ENCODE measurements around the gene STK32A. TPM values are rescaled to one million over a fixed set of nuclear protein-coding genes. Genes with fewer than 3 reads are reported as not detected.

STK32A gene
- total RNA-seq, 1 experiment from 2014 or later: not detected

GRCh38 chr5:147332658-147333057, 97.8 kb downstream of the STK32A start:
- intact Hi-C loops (cut with micrococcal nuclease; ENCODE audit: unreplicated experiment): no loop called here
- Histone ChIP-seq H3K9me3 (ENCODE audit: control insufficient read depth, insufficient read depth, low read depth, low read length) (no peaks in the 10 kb centered on the region), H3K4me3 (ENCODE audit: low read depth in 2 of 2, low read length in 2 of 2) (no peak overlapping the region), H3K27ac (ENCODE audit: low read length) (no peak overlapping the region), H3K4me1 (ENCODE audit: control insufficient read depth, insufficient read depth, low read length) (no peaks in the 10 kb centered on the region), H3K36me3 (ENCODE audit: control insufficient read depth, insufficient read depth, low read length) (no peaks in the 10 kb centered on the region), H3K27me3 (ENCODE audit: control insufficient read depth, insufficient read depth, low read length) (no peaks in the 10 kb centered on the region)
- ATAC-seq (no peak), DNase-seq (ENCODE audit: low read depth, low spot score) (no peak)
- ChIA-PET CTCF (no interaction called here), POLR2A (no interaction called here)
- no TSS peak for BruUV-seq (replicated peaks)
- in situ Hi-C loops (cut with HindIII; ENCODE audit: low pct_unique_long_range_greater_than_20kb, low sequenced_read_pairs): no loop called here
- TF ChIP-seq CTCF (IDR thresholded peaks at IDR 0.05) (no peak), TCF7L2 (IDR thresholded peaks at IDR 0.05; ENCODE audit: low read depth, low read length) (no peak), SIN3A (IDR thresholded peaks at IDR 0.05; ENCODE audit: borderline replicate concordance, insufficient read depth, low read depth, low read length) (no peak), REST (IDR thresholded peaks at IDR 0.05; ENCODE audit: insufficient read depth in 1 of 2, low read depth in 2 of 2, low read length in 1 of 2) (no peak), POLR2AphosphoS5 (IDR thresholded peaks at IDR 0.05; ENCODE audit: low read depth, low read length) (no peak)

DNA sequence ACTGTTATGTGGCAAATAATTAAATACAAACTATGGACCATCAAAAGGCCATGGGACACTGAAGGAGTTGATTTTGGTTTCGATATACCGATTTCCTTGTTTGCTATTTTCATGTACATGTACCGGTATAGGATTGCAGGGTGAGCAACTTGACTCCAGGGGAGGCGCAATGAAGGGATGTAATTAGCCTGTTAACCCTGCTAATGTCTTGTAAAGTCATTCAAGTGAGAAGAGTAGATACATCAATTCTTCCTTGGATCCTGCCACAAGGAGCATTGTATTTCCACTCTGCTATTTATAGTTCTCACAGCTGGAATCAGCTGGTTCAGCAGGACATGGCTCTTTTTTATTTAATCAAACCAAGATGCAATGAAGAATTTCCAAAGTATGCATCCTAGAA, 102.0 kb downstream of the STK32A start:
- ChIA-PET CTCF (no interaction called here), POLR2A (no interaction called here)
- TF ChIP-seq CTCF (IDR thresholded peaks at IDR 0.05): no peak
- no peak for TF ChIP-seq REST (IDR thresholded peaks at IDR 0.05; ENCODE audit: insufficient read depth in 1 of 2, low read depth in 2 of 2, low read length in 1 of 2)
- TF ChIP-seq SIN3A (IDR thresholded peaks at IDR 0.05; ENCODE audit: borderline replicate concordance, insufficient read depth, low read depth, low read length): no peak
- TF ChIP-seq POLR2AphosphoS5 (IDR thresholded peaks at IDR 0.05; ENCODE audit: low read depth, low read length): no peak
- no peak for TF ChIP-seq TCF7L2 (IDR thresholded peaks at IDR 0.05; ENCODE audit: low read depth, low read length)
- H3K27ac ChIP-seq (ENCODE audit: low read length): no peak overlapping the region
- in situ Hi-C loops (cut with HindIII; ENCODE audit: low pct_unique_long_range_greater_than_20kb, low sequenced_read_pairs) (no loop called here), intact Hi-C loops (cut with micrococcal nuclease; ENCODE audit: unreplicated experiment) (no loop called here)
- BruUV-seq (replicated peaks): no TSS peak
- no peaks in the 10 kb centered on the region for H3K36me3 ChIP-seq (ENCODE audit: control insufficient read depth, insufficient read depth, low read length)
- H3K4me3 ChIP-seq (ENCODE audit: low read depth in 2 of 2, low read length in 2 of 2): no peak overlapping the region
- no peaks in the 10 kb centered on the region for H3K4me1 ChIP-seq (ENCODE audit: control insufficient read depth, insufficient read depth, low read length)
- ATAC-seq: no peak
- DNase-seq (ENCODE audit: low read depth, low spot score): no peak
- H3K27me3 ChIP-seq (ENCODE audit: control insufficient read depth, insufficient read depth, low read length): no peaks in the 10 kb centered on the region
- H3K9me3 ChIP-seq (ENCODE audit: control insufficient read depth, insufficient read depth, low read depth, low read length): no peaks in the 10 kb centered on the region
